Adipocyte (in vitro differentiated cells): ENCODE measurements around the gene ABCB9.
"Not testable (repeated sequence)": the region's sequence is repeated elsewhere in the genome, so short reads cannot be mapped to it uniquely, and the experiment has no call there.

Experiments used
- DNase-seq: peaks from one replicate; pipeline ENCODE4 v3.0.0-alpha.2; 2015; ENCODE audit warnings: low read depth
- H3K27me3 ChIP-seq: replicated peaks from 2 replicates; pipeline ENCODE4 v1.7.0; 2013; ENCODE audit warnings: mild to moderate bottlenecking, low read length, moderate library complexity; ENCODE audit not compliant: control insufficient read depth, insufficient read depth
- H3K36me3 ChIP-seq: 2 replicates; pipeline ENCODE4 v1.7.0; 2013; ENCODE audit warnings: low read length, mild to moderate bottlenecking, moderate library complexity; ENCODE audit not compliant: control insufficient read depth, insufficient read depth, severe bottlenecking
- H3K4me1 ChIP-seq: 2 replicates; pipeline ENCODE4 v1.7.0; 2013; ENCODE audit warnings: mild to moderate bottlenecking, low read length, moderate library complexity; ENCODE audit not compliant: control insufficient read depth, insufficient read depth
- H3K4me3 ChIP-seq: 2 replicates; pipeline ENCODE4 v1.7.0; 2013; ENCODE audit warnings: mild to moderate bottlenecking, low read length, moderate library complexity
- H3K9ac ChIP-seq: 2 replicates; pipeline ENCODE4 v1.7.0; 2013; ENCODE audit warnings: mild to moderate bottlenecking, low read length, moderate library complexity
- H3K9me3 ChIP-seq: 2 replicates; pipeline ENCODE4 v1.7.0; 2013; ENCODE audit warnings: mild to moderate bottlenecking, low read length, moderate library complexity; ENCODE audit not compliant: control insufficient read depth

The ABCB9 gene

GRCh38 chr12:122895704-122896636, 70.3 kb downstream of the ABCB9 start, which contains the start of gene VPS37B:
TSS of gene VPS37B (minus strand) at chr12:122896124. CDS start at chr12:122896062, 62 bp downstream.
- H3K4me1 ChIP-seq, result peaks cover 43% of the 10 kb centered on the region
- no peaks in the 10 kb centered on the region for H3K36me3 ChIP-seq
- no peaks in the 10 kb centered on the region for H3K9me3 ChIP-seq
- peak within 1 kb of the TSS; percentile 95 for H3K4me3 ChIP-seq
- peak; percentile 94 for DNase-seq
- no peaks in the 10 kb centered on the region for H3K27me3 ChIP-seq
- H3K9ac ChIP-seq, result peak within 1 kb of the TSS; percentile 95

- Histone ChIP-seq H3K4me3 (peak overlapping the region; percentile 95), H3K9ac (peak overlapping the region; percentile 95), H3K4me1 (peaks cover 47% of the 10 kb centered on the region), H3K27me3 (no peaks in the 10 kb centered on the region), H3K9me3 (no peaks in the 10 kb centered on the region), H3K36me3 (no peaks in the 10 kb centered on the region)
- peak; percentile 53 for DNase-seq
Measured at GRCh38 chr12:122895320-122895703, 71.0 kb downstream of the ABCB9 start.

- no peaks in the 10 kb centered on the region for H3K27me3 ChIP-seq
- no peaks in the 10 kb centered on the region for H3K9me3 ChIP-seq
- peaks cover 47% of the 10 kb centered on the region for H3K4me1 ChIP-seq
- H3K36me3 ChIP-seq, result no peaks in the 10 kb centered on the region
- H3K4me3 ChIP-seq, result peak overlapping the region; percentile 95
- peak overlapping the region; percentile 95 for H3K9ac ChIP-seq
- DNase-seq, result no peak
Measured at GRCh38 chr12:122894193-122895121, 71.8 kb downstream of the ABCB9 start.

- DNase-seq, result no peak
- H3K27me3 ChIP-seq, result no peaks in the 10 kb centered on the region
- H3K4me3 ChIP-seq, result peak overlapping the region; percentile 95
- H3K9me3 ChIP-seq, result no peaks in the 10 kb centered on the region
- no peaks in the 10 kb centered on the region for H3K36me3 ChIP-seq
- no peak overlapping the region for H3K9ac ChIP-seq
- H3K4me1 ChIP-seq, result peaks cover 43% of the 10 kb centered on the region
Measured at GRCh38 chr12:122893208-122894153, 72.8 kb downstream of the ABCB9 start.

GRCh38 chr12:122892724-122893123, 73.5 kb downstream of the ABCB9 start:
- DNase-seq, H3K4me3 ChIP-seq, H3K27me3 ChIP-seq, H3K9me3 ChIP-seq, H3K9ac ChIP-seq, H3K36me3 ChIP-seq: not testable (repeated sequence)
- H3K4me1 ChIP-seq, result peaks cover 44% of the 10 kb centered on the region

- Histone ChIP-seq H3K4me1 (peaks cover 44% of the 10 kb centered on the region), H3K9ac (peak overlapping the region; percentile 53), H3K36me3 (no peaks in the 10 kb centered on the region), H3K27me3 (no peaks in the 10 kb centered on the region), H3K9me3 (no peaks in the 10 kb centered on the region), H3K4me3 (peak overlapping the region; percentile 69)
- peak; percentile 74 for DNase-seq
Measured at GRCh38 chr12:122891661-122892525, 74.4 kb downstream of the ABCB9 start.

GRCh38 chr12:122889761-122890520, 76.3 kb downstream of the ABCB9 start:
- Histone ChIP-seq H3K36me3 (no peaks in the 10 kb centered on the region), H3K9ac (no peak overlapping the region), H3K4me3 (no peak overlapping the region), H3K9me3 (no peaks in the 10 kb centered on the region), H3K4me1 (peaks cover 43% of the 10 kb centered on the region), H3K27me3 (no peaks in the 10 kb centered on the region)
- DNase-seq, result no peak

- Histone ChIP-seq H3K9me3 (no peaks in the 10 kb centered on the region), H3K4me3 (no peak overlapping the region), H3K4me1 (peaks cover 38% of the 10 kb centered on the region), H3K36me3 (no peaks in the 10 kb centered on the region), H3K9ac (no peak overlapping the region), H3K27me3 (no peaks in the 10 kb centered on the region)
- peak; percentile 48 for DNase-seq
Measured at GRCh38 chr12:122888232-122888752, 78.0 kb downstream of the ABCB9 start.

- Histone ChIP-seq H3K27me3 (no peaks in the 10 kb centered on the region), H3K36me3 (no peaks in the 10 kb centered on the region), H3K9ac (no peak overlapping the region), H3K4me3 (no peak overlapping the region), H3K9me3 (no peaks in the 10 kb centered on the region), H3K4me1 (peaks cover 38% of the 10 kb centered on the region)
- no peak for DNase-seq
Measured at GRCh38 chr12:122887819-122888212, 78.4 kb downstream of the ABCB9 start.
